Glutamatergic neuron (in vitro differentiated cells): ENCODE measurements around the gene CCDC198. TPM values are rescaled to one million over a fixed set of nuclear protein-coding genes. Genes with fewer than 3 reads are reported as not detected.

ENCODE experiments used
- DNase-seq: peaks from one replicate; pipeline ENCODE4 v3.0.0; 2022
- H3K27ac Mint-ChIP-seq: one replicate; pipeline ENCODE4 v1.8.0; 2020; ENCODE audit warnings: mild to moderate bottlenecking, mixed read lengths, inconsistent platforms; ENCODE audit not compliant: unreplicated experiment
- H3K27me3 Mint-ChIP-seq: one replicate; pipeline ENCODE4 v1.8.0; 2020; ENCODE audit warnings: mild to moderate bottlenecking, moderate library complexity, mixed read lengths, inconsistent platforms; ENCODE audit not compliant: unreplicated experiment
- H3K36me3 Mint-ChIP-seq: one replicate; pipeline ENCODE4 v1.8.0; 2020; ENCODE audit warnings: mild to moderate bottlenecking, mixed read lengths, inconsistent platforms; ENCODE audit not compliant: unreplicated experiment
- H3K4me1 Mint-ChIP-seq: one replicate; pipeline ENCODE4 v1.8.0; 2020; ENCODE audit warnings: mild to moderate bottlenecking, low read depth, mixed read lengths, inconsistent platforms; ENCODE audit not compliant: unreplicated experiment
- H3K4me3 Mint-ChIP-seq: one replicate; pipeline ENCODE4 v1.8.0; 2020; ENCODE audit warnings: mild to moderate bottlenecking, mixed read lengths, inconsistent platforms; ENCODE audit not compliant: unreplicated experiment
- H3K9me3 Mint-ChIP-seq: one replicate; pipeline ENCODE4 v1.8.0; 2020; ENCODE audit warnings: mild to moderate bottlenecking, moderate library complexity, mixed read lengths, inconsistent platforms; ENCODE audit not compliant: unreplicated experiment
- CTCF ChIP-seq: fragments of 200-600 bp; sonication (generic); IDR thresholded peaks from one replicate; pipeline ENCODE4 v1.5.0; 2021; ENCODE audit not compliant: partially characterized antibody, unreplicated experiment
- total RNA-seq: library from RNA; stranded (reverse); fragmentation: NEBNext Ultra II Directional; extraction: Animal tissue kit (Norgen Biotek cat#: 25700); gene quantifications from one replicate; pipeline ENCODE4 v1.2.1, GENCODE V29; 2021; ENCODE audit not compliant: unreplicated experiment

CCDC198 gene
- total RNA-seq, 1 donor from 2014 or later = not detected

GRCh38 chr14:57479197-57479596, 14.5 kb downstream of the CCDC198 start:
- H3K9me3 Mint-ChIP-seq = peaks cover 2% of the 10 kb centered on the region
- no peak for DNase-seq
- no peaks in the 10 kb centered on the region for H3K27me3 Mint-ChIP-seq
- H3K27ac Mint-ChIP-seq = no peak overlapping the region
- no peak for TF ChIP-seq CTCF
- peaks cover 4% of the 10 kb centered on the region for H3K4me1 Mint-ChIP-seq
- H3K36me3 Mint-ChIP-seq = no peaks in the 10 kb centered on the region
- no peak overlapping the region for H3K4me3 Mint-ChIP-seq

- Mint-ChIP-seq H3K27me3 (peaks cover 3% of the 10 kb centered on the region), H3K9me3 (peaks cover 2% of the 10 kb centered on the region), H3K27ac (no peak overlapping the region), H3K36me3 (no peaks in the 10 kb centered on the region), H3K4me3 (no peak overlapping the region), H3K4me1 (peaks cover 4% of the 10 kb centered on the region)
- TF ChIP-seq CTCF = no peak
- DNase-seq = no peak
Observed at GRCh38 chr14:57478050-57478449, 15.6 kb downstream of the CCDC198 start.

- H3K36me3 Mint-ChIP-seq = no peaks in the 10 kb centered on the region
- DNase-seq = no peak
- H3K4me3 Mint-ChIP-seq = no peak overlapping the region
- H3K4me1 Mint-ChIP-seq = no peaks in the 10 kb centered on the region
- H3K9me3 Mint-ChIP-seq = no peaks in the 10 kb centered on the region
- peaks cover 3% of the 10 kb centered on the region for H3K27me3 Mint-ChIP-seq
- H3K27ac Mint-ChIP-seq = no peak overlapping the region
- no peak for TF ChIP-seq CTCF
Observed at GRCh38 chr14:57470909-57471308, 22.7 kb downstream of the CCDC198 start.

GRCh38 chr14:57464008-57464730, 29.5 kb downstream of the CCDC198 start:
- peaks cover 2% of the 10 kb centered on the region for H3K27me3 Mint-ChIP-seq
- H3K27ac Mint-ChIP-seq = no peak overlapping the region
- no peak overlapping the region for H3K4me3 Mint-ChIP-seq
- H3K4me1 Mint-ChIP-seq = no peaks in the 10 kb centered on the region
- no peak for DNase-seq
- H3K36me3 Mint-ChIP-seq = no peaks in the 10 kb centered on the region
- TF ChIP-seq CTCF = no peak
- H3K9me3 Mint-ChIP-seq = no peaks in the 10 kb centered on the region

GRCh38 chr14:57462551-57462950, 31.1 kb downstream of the CCDC198 start:
- Mint-ChIP-seq H3K9me3 (no peaks in the 10 kb centered on the region), H3K4me1 (no peaks in the 10 kb centered on the region), H3K4me3 (no peak overlapping the region), H3K36me3 (no peaks in the 10 kb centered on the region), H3K27ac (no peak overlapping the region), H3K27me3 (peaks cover 2% of the 10 kb centered on the region)
- no peak for TF ChIP-seq CTCF
- no peak for DNase-seq
